RPMI8226 (cell line): ENCODE data around the gene C1QTNF12.

ENCODE experiments used
- DNase-seq: peaks from one replicate; pipeline ENCODE4 v3.0.0-alpha.2; 2015

C1QTNF12 gene

GRCh38 chr1:1210726-1211540 is 35.6 kb downstream of the C1QTNF12 start:
- DNase-seq: no peak

GRCh38 chr1:1208713-1209433 is 37.6 kb downstream of the C1QTNF12 start:
- peak; percentile 89 for DNase-seq

- DNase-seq: peak; percentile 31
Observed at GRCh38 chr1:1207571-1207892, 39.0 kb downstream of the C1QTNF12 start.

GRCh38 chr1:1206966-1207531 is 39.5 kb downstream of the C1QTNF12 start:
- peak; percentile 47 for DNase-seq

- peak; percentile 92 for DNase-seq
Observed at GRCh38 chr1:1206376-1206965, 40.1 kb downstream of the C1QTNF12 start, which contains the start of gene TNFRSF18. TNFRSF18 (minus strand) TSS chr1:1206592; CDS start chr1:1206571, 21 bp downstream.

GRCh38 chr1:1205769-1206375 is 40.6 kb downstream of the C1QTNF12 start:
- DNase-seq: peak; percentile 88

GRCh38 chr1:1204998-1205768 is 41.3 kb downstream of the C1QTNF12 start:
- no peak for DNase-seq

- no peak for DNase-seq
Observed at GRCh38 chr1:1204425-1204920, 42.0 kb downstream of the C1QTNF12 start.

- DNase-seq: no peak
Observed at GRCh38 chr1:1203561-1204424, 42.7 kb downstream of the C1QTNF12 start.

- DNase-seq: no peak
Observed at GRCh38 chr1:1202831-1203560, 43.5 kb downstream of the C1QTNF12 start.

- peak; percentile 49 for DNase-seq
Observed at GRCh38 chr1:1200876-1201810, 45.4 kb downstream of the C1QTNF12 start.

GRCh38 chr1:1199961-1200875 is 46.3 kb downstream of the C1QTNF12 start:
- DNase-seq: no peak

- DNase-seq: no peak
Observed at GRCh38 chr1:1199141-1199960, 47.2 kb downstream of the C1QTNF12 start.

GRCh38 chr1:1198423-1199140 is 47.9 kb downstream of the C1QTNF12 start:
- no peak for DNase-seq

GRCh38 chr1:1197551-1198422 is 48.7 kb downstream of the C1QTNF12 start:
- DNase-seq: no peak

- DNase-seq: no peak
Observed at GRCh38 chr1:1197188-1197500, 49.4 kb downstream of the C1QTNF12 start.
